RWPE2 (cell line): ENCODE results near the gene MTA3.
A peak's percentile ranks its signal among the peaks of the same experiment; 100 is the strongest.

ENCODE experiments used
- ATAC-seq: fragments of 200-7000 bp; cut with Tn5 transposase; 3 replicates; pipeline ENCODE4 v1.9.1; 2021; ENCODE audit warnings: low read depth
- DNase-seq: peaks from one replicate; pipeline ENCODE4 v3.0.0-alpha.2; 2020; ENCODE audit warnings: low spot score
- H3K27ac ChIP-seq: fragments of 450-650 bp; 2 replicates; pipeline ENCODE4 v1.5.1; 2017; ENCODE audit warnings: mild to moderate bottlenecking; ENCODE audit not compliant: poor library complexity, severe bottlenecking
- H3K27me3 ChIP-seq: fragments of 250-450 bp; sonication (Bioruptor Pico); 2 replicates; pipeline ENCODE4 v1.5.1; 2021; ENCODE audit warnings: mild to moderate bottlenecking, moderate library complexity; ENCODE audit not compliant: insufficient read depth, poor library complexity, severe bottlenecking
- H3K36me3 ChIP-seq: fragments of 250-450 bp; sonication (Bioruptor Pico); 2 replicates; pipeline ENCODE4 v1.5.1; 2020; ENCODE audit warnings: low read depth, mild to moderate bottlenecking, moderate library complexity
- H3K4me1 ChIP-seq: fragments of 250-450 bp; sonication (Bioruptor Pico); 2 replicates; pipeline ENCODE4 v1.5.1; 2021; ENCODE audit warnings: mild to moderate bottlenecking, moderate library complexity; ENCODE audit not compliant: insufficient read depth, poor library complexity, severe bottlenecking
- H3K4me3 ChIP-seq: fragments of 250-450 bp; sonication (Bioruptor Pico); 2 replicates; pipeline ENCODE4 v1.5.1; 2021; ENCODE audit warnings: mild to moderate bottlenecking, moderate library complexity; ENCODE audit not compliant: severe bottlenecking
- H3K9me3 ChIP-seq: fragments of 250-450 bp; sonication (Bioruptor Pico); 2 replicates; pipeline ENCODE4 v1.5.1; 2021; ENCODE audit warnings: mild to moderate bottlenecking, moderate library complexity; ENCODE audit not compliant: severe bottlenecking
- CTCF ChIP-seq: fragments of 450-650 bp; IDR thresholded peaks from one replicate; pipeline ENCODE4 v1.5.1; 2017; ENCODE audit warnings: mild to moderate bottlenecking, moderate library complexity; ENCODE audit not compliant: poor library complexity, severe bottlenecking

The MTA3 gene

GRCh38 chr2:42793334-42794270 lies 225.2 kb downstream of the MTA3 start:
- Histone ChIP-seq H3K4me3 (no peak overlapping the region), H3K36me3 (no peaks in the 10 kb centered on the region), H3K9me3 (no peaks in the 10 kb centered on the region), H3K27me3 (peaks cover 13% of the 10 kb centered on the region), H3K4me1 (peaks cover 11% of the 10 kb centered on the region), H3K27ac (no peak overlapping the region)
- TF ChIP-seq CTCF, result no peak
- DNase-seq (no peak), ATAC-seq (no peak)

- no peak for ATAC-seq
- Histone ChIP-seq H3K27ac (no peak overlapping the region), H3K9me3 (no peaks in the 10 kb centered on the region), H3K36me3 (no peaks in the 10 kb centered on the region), H3K4me3 (no peak overlapping the region), H3K4me1 (peaks cover 11% of the 10 kb centered on the region), H3K27me3 (peaks cover 13% of the 10 kb centered on the region)
- no peak for TF ChIP-seq CTCF
- DNase-seq, result no peak
Observed at GRCh38 chr2:42794271-42795046, 226.0 kb downstream of the MTA3 start.

- no peak overlapping the region for H3K27ac ChIP-seq
Observed at GRCh38 chr2:42795275-42795674, 226.8 kb downstream of the MTA3 start.

GRCh38 chr2:42795841-42796301 lies 227.4 kb downstream of the MTA3 start:
- TF ChIP-seq CTCF, result no peak
- H3K4me3 ChIP-seq, result no peak overlapping the region
- peaks cover 11% of the 10 kb centered on the region for H3K4me1 ChIP-seq
- no peaks in the 10 kb centered on the region for H3K9me3 ChIP-seq
- H3K27me3 ChIP-seq, result peaks cover 13% of the 10 kb centered on the region
- peak overlapping the region; percentile 15 for H3K27ac ChIP-seq
- ATAC-seq (peak; percentile 75), DNase-seq (no peak)
- H3K36me3 ChIP-seq, result no peaks in the 10 kb centered on the region

More at GRCh38 chr2:42795275-42795674, 226.8 kb downstream of the MTA3 start:
- Histone ChIP-seq H3K9me3 (no peaks in the 10 kb centered on the region), H3K4me3 (no peak overlapping the region), H3K4me1 (peaks cover 11% of the 10 kb centered on the region), H3K36me3 (no peaks in the 10 kb centered on the region), H3K27me3 (peaks cover 13% of the 10 kb centered on the region)
- no peak for ATAC-seq
- no peak for DNase-seq
- TF ChIP-seq CTCF, result no peak
